CD8-positive, alpha-beta memory T cell (primary cell): ENCODE data around the gene TSPAN10. TPM values are rescaled to one million over a fixed set of nuclear protein-coding genes. Genes with fewer than 3 reads are reported as not detected.
"Not testable (repeated sequence)": the region's sequence is repeated elsewhere in the genome, so short reads cannot be mapped to it uniquely, and the experiment has no call there.

ENCODE experiments used
- CTCF ChIA-PET: fragments of 350-600 bp; sonication (Branson Sonifier 250); formaldehyde crosslinking; loops from one replicate; lab custom pipeline; 2021; ENCODE audit warnings: antibody characterized with exemption; lab: Charles Lee
- POLR2A ChIA-PET: fragments of 350-600 bp; sonication (Branson Sonifier 250); formaldehyde crosslinking; loops from one replicate; lab custom pipeline; 2021; ENCODE audit warnings: antibody characterized with exemption; lab: Charles Lee
- DNase-seq, 5 donors: peaks; one replicate each; pipeline versions ENCODE4 v3.0.0 to v3.0.0-alpha.2; 2020 to 2022; ENCODE audit warnings: mixed read lengths in 1 of 5
- H3K27ac ChIP-seq: one replicate; pipeline ENCODE4 v1.7.0; 2013; ENCODE audit warnings: low read depth, mild to moderate bottlenecking, low read length, moderate library complexity
- H3K27me3 ChIP-seq: 2 replicates; pipeline ENCODE4 v1.7.0; 2013; ENCODE audit warnings: low read length, mild to moderate bottlenecking; ENCODE audit not compliant: insufficient read depth, poor library complexity, severe bottlenecking
- H3K36me3 ChIP-seq: 2 replicates; pipeline ENCODE4 v1.7.0; 2013; ENCODE audit warnings: mild to moderate bottlenecking, low read length, moderate library complexity; ENCODE audit not compliant: insufficient read depth
- H3K4me1 ChIP-seq: 2 replicates; pipeline ENCODE4 v1.7.0; 2013; ENCODE audit warnings: mild to moderate bottlenecking, low read length, moderate library complexity; ENCODE audit not compliant: insufficient read depth
- H3K4me3 ChIP-seq: 2 replicates; pipeline ENCODE4 v1.7.0; 2013; ENCODE audit warnings: mild to moderate bottlenecking, low read length
- H3K9me3 ChIP-seq: 2 replicates; pipeline ENCODE4 v1.7.0; 2013; ENCODE audit warnings: mild to moderate bottlenecking, low read length
- H3K27ac Mint-ChIP-seq, 8 donors: one replicate each; pipeline ENCODE4 v1.8.0; 2020 to 2021; ENCODE audit warnings: mixed read lengths in 8 of 8, mild to moderate bottlenecking in 6 of 8, inconsistent platforms in 3 of 8, moderate library complexity in 3 of 8
- H3K27me3 Mint-ChIP-seq, 2 donors: one replicate each; pipeline ENCODE4 v1.8.0; 2020 to 2021; ENCODE audit warnings: mixed read lengths in 2 of 2, mild to moderate bottlenecking in 1 of 2, moderate library complexity in 1 of 2
- H3K36me3 Mint-ChIP-seq, 3 donors: one replicate each; pipeline ENCODE4 v1.8.0; 2020 to 2021; ENCODE audit warnings: mixed read lengths in 3 of 3, inconsistent platforms in 1 of 3, mild to moderate bottlenecking in 1 of 3
- H3K4me1 Mint-ChIP-seq, 3 donors: one replicate each; pipeline ENCODE4 v1.8.0; 2020 to 2021; ENCODE audit warnings: mixed read lengths in 3 of 3, inconsistent platforms in 1 of 3, mild to moderate bottlenecking in 1 of 3
- H3K4me3 Mint-ChIP-seq, 7 donors: one replicate each; pipeline ENCODE4 v1.8.0; 2020 to 2021; ENCODE audit warnings: mixed read lengths in 7 of 7, mild to moderate bottlenecking in 6 of 7, moderate library complexity in 4 of 7, inconsistent platforms in 2 of 7
- H3K9me3 Mint-ChIP-seq, 5 donors: one replicate each; pipeline ENCODE4 v1.8.0; 2020 to 2022; ENCODE audit warnings: mixed read lengths in 5 of 5, mild to moderate bottlenecking in 3 of 5, moderate library complexity in 2 of 5, inconsistent platforms in 1 of 5
- polyA plus RNA-seq: library from polyadenylated mRNA; unstranded; fragments of 300-500 nt; fragmentation: Illumina TruSeq; gene quantifications from one replicate; pipeline ENCODE4 v1.2.3, GENCODE V29; 2021
- total RNA-seq, 2 experiments: library from RNA; stranded (reverse); gene quantifications; one replicate each; pipeline ENCODE4 v1.2.3, GENCODE V29; 2021

The TSPAN10 gene
- total and polyA plus RNA-seq, 3 experiments from 2014 or later, result 0.31 to 0.49 (median 0.31) TPM

DNA sequence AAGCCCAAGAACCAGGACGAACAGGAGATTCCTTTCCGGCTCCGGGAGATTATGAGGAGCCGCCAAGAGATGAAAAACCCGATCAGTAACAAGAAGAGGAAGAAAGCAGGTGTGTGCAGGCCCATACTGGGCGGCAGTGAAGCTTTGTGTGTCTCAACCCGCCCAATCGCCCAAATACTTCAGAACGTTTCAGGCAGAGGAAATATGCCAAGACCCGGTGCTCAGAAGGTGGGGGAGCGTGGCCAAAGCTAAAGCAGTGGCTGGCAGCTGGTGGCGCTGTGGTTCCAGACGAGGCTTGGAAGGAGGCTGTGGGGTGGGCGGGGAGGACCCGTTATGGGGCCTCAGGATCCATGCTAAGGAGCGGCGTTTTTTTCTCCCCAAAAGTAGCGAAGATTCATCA lies 30.8 kb downstream of the TSPAN10 start:
- H3K27me3 ChIP-seq, result no peaks in the 10 kb centered on the region
- POLR2A ChIA-PET, result interaction anchor here (0.6 to 1.5 kb wide), 2 partner anchors 16 to 55 kb away, joined by 3 to 5 read pairs; partner anchors contain the start of genes ARL16 and HGS
- Mint-ChIP-seq H3K4me3 (peak overlapping the region; percentile 71 to 99 (median 94)), H3K27ac (peak overlapping the region in 6 of 8 donors; percentile 23 to 88 (median 71)), H3K36me3 (peaks cover 0 to 56% (median 6%) of the 10 kb centered on the region in 3 donors), H3K4me1 (peaks cover 23 to 46% (median 38%) of the 10 kb centered on the region in 3 donors), H3K9me3 (no peaks in the 10 kb centered on the region), H3K27me3 (no peaks in the 10 kb centered on the region)
- no peak overlapping the region for H3K27ac ChIP-seq
- H3K4me1 ChIP-seq, result peaks cover 45% of the 10 kb centered on the region
- no peak for DNase-seq
- H3K4me3 ChIP-seq, result no peak overlapping the region
- H3K9me3 ChIP-seq, result no peaks in the 10 kb centered on the region
- peaks cover 26% of the 10 kb centered on the region for H3K36me3 ChIP-seq
- CTCF ChIA-PET, result interaction anchor here (1.2 kb wide), 1 partner anchor 17 kb away, joined by 3 read pairs; no protein-coding TSS in a partner anchor

DNA sequence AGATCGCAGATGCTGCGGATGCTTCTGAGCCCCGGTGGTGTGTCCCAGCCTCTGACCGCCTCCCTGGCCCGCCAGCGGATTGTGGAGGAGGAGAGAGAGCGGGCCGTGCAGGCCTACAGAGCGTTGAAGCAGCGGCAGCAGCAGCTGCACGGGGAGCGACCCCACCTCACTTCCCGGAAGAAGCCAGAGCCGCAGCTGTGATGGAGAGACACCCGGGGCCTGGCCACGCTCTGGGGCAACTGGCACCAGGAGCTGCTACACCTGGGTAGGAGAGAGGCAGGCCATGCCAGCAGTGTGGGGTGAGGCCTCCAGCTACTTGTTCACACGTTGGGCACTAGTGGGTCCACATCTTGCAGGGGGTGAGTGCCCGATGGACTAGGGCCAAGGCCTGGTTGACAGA lies 35.5 kb downstream of the TSPAN10 start:
- peaks cover 9% of the 10 kb centered on the region for H3K4me1 ChIP-seq
- H3K27ac ChIP-seq, result no peak overlapping the region
- no peak for DNase-seq
- H3K9me3 Mint-ChIP-seq, result no peaks in the 10 kb centered on the region
- H3K4me3 Mint-ChIP-seq, result no peak overlapping the region
- CTCF ChIA-PET, result no interaction called here
- peak overlapping the region in 1 of 8 donors; percentile 66 for H3K27ac Mint-ChIP-seq
- POLR2A ChIA-PET, result no interaction called here
- H3K9me3 ChIP-seq, result no peaks in the 10 kb centered on the region
- no peak overlapping the region for H3K4me3 ChIP-seq
- peaks cover 28% of the 10 kb centered on the region for H3K36me3 ChIP-seq
- H3K27me3 Mint-ChIP-seq, result no peaks in the 10 kb centered on the region
- H3K27me3 ChIP-seq, result no peaks in the 10 kb centered on the region
- peaks cover 0 to 61% (median 4%) of the 10 kb centered on the region in 3 donors for H3K36me3 Mint-ChIP-seq
- H3K4me1 Mint-ChIP-seq, result peaks cover 16 to 21% (median 16%) of the 10 kb centered on the region in 3 donors

DNA sequence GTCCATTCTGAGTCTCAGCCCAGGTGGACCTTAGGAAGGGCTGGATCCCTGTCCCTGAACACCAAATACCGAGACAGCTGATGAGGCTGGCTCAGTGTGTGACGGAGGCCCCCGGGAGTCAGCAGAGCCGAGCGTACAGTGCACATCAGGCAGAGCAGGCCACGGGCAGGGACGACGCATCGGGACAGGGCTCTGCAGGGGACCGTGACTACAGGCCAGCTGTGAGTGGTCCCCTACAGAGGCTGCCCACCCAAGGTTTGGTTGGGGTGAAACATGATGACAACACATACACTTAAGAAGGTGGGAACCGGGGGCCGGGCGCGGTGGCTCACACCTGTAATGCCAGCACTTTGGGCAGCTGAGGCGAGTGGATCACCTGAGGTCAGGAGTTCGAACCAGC lies 36.0 kb downstream of the TSPAN10 start:
- no peaks in the 10 kb centered on the region for H3K27me3 Mint-ChIP-seq
- no peaks in the 10 kb centered on the region for H3K9me3 Mint-ChIP-seq
- peak overlapping the region in 1 of 8 donors; percentile 20 for H3K27ac Mint-ChIP-seq
- Histone ChIP-seq H3K27ac (no peak overlapping the region), H3K9me3 (no peaks in the 10 kb centered on the region), H3K36me3 (peaks cover 28% of the 10 kb centered on the region), H3K27me3 (no peaks in the 10 kb centered on the region), H3K4me1 (peaks cover 4% of the 10 kb centered on the region), H3K4me3 (no peak overlapping the region)
- ChIA-PET CTCF (no interaction called here), POLR2A (no interaction called here)
- H3K36me3 Mint-ChIP-seq, result peaks cover 0 to 56% (median 1%) of the 10 kb centered on the region in 3 donors
- no peak overlapping the region for H3K4me3 Mint-ChIP-seq
- no peak for DNase-seq
- H3K4me1 Mint-ChIP-seq, result peaks cover 11 to 17% (median 11%) of the 10 kb centered on the region in 3 donors

DNA sequence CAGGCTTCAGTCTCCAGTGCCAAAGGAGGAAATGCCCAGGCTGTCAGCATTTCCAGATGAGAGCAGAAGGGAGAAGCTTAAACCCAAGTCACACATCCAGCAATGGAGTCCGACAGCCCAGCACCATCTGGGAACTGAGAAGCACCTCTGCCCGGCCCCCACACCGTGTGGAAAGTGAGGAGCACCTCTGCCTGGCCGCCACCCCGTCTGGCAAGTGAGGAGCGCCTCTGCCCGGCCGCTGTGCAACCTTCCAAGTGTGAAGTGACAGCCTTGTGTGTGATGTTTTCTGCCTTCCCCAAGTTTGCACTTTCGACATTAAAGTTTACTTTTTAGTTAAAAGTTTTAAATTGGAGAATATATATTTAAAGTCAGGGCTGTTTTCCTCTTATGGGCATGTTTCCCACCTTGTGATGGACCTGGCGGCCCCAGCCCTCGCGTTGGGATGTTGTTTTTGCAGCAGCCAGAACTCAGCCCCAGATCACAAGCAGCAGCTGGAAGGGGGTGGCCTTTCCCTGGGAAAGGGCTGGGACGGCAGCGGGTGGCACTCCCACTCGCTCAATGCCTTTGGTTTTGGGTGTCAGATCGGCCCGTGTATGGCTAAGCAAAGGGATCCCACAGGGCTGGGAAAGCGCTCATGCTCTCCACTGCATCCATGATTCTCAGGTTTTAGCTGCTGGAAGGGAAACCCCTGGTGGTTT lies 36.7 kb downstream of the TSPAN10 start:
- Histone ChIP-seq H3K9me3 (no peaks in the 10 kb centered on the region), H3K27ac (no peak overlapping the region), H3K4me3 (no peak overlapping the region), H3K4me1 (no peaks in the 10 kb centered on the region), H3K27me3 (no peaks in the 10 kb centered on the region), H3K36me3 (peaks cover 28% of the 10 kb centered on the region)
- Mint-ChIP-seq H3K9me3 (no peaks in the 10 kb centered on the region), H3K27me3 (no peaks in the 10 kb centered on the region), H3K27ac (peak overlapping the region in 2 of 8 donors; percentile 20 to 54), H3K4me1 (peaks cover 5 to 9% (median 7%) of the 10 kb centered on the region in 3 donors), H3K4me3 (no peak overlapping the region), H3K36me3 (peaks cover 0 to 50% (median 0%) of the 10 kb centered on the region in 3 donors)
- ChIA-PET CTCF (no interaction called here), POLR2A (interaction anchor here (1.7 kb wide), 1 partner anchor 10 kb away, joined by 4 read pairs; the partner anchor contains the start of genes ARL16 and HGS)
- no peak for DNase-seq

DNA sequence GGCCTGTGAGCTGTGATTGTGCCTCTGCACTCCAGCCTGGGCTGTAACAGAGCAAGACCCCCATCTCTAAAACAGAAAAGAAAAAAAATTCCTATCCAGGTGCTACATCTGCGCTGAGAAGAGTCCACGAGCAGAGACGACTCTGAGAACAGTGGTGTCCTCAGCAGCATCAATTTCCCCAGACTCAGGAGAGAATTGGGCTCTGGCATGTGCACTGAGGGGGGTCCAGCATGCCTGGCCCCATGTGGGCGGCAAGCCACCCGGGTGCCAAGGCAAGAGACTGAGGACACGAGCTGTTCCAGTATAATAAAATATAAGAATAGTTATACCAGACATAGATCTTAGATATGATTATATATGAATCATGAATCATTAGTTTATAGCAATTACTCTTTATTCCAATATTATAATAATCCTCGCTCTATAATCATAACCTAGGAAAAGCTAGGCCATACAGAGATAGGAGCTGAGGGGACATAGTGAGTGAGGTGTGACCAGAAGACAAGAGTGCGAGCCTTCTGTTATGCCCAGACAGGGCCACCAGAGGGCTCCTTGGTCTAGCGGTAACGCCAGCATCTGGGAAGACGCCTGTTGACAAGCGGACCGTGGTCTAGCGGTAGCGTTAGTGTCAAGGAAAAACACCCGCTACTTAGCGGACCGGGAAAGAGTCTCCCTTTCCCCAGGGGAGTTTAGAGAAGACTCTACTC lies 38.7 kb downstream of the TSPAN10 start:
- Mint-ChIP-seq H3K27ac (peak overlapping the region in 1 of 8 donors; percentile 48), H3K4me3 (peak overlapping the region in 1 of 7 donors; percentile 48), H3K36me3 (peaks cover 0 to 45% (median 0%) of the 10 kb centered on the region in 3 donors)
- H3K27me3 ChIP-seq, H3K27me3 Mint-ChIP-seq, H3K4me1 ChIP-seq, H3K9me3 Mint-ChIP-seq, H3K9me3 ChIP-seq, H3K4me1 Mint-ChIP-seq, H3K27ac ChIP-seq, H3K4me3 ChIP-seq: not testable (repeated sequence)
- CTCF ChIA-PET, result interaction anchor here (1.0 to 1.1 kb wide), 2 partner anchors 17 to 1102 kb away, joined by 3 read pairs; no protein-coding TSS in a partner anchor
- peak in 1 of 5 donors; percentile 33 for DNase-seq
- H3K36me3 ChIP-seq, result peaks cover 18% of the 10 kb centered on the region
- POLR2A ChIA-PET, result interaction anchor here (1.7 kb wide), 1 partner anchor 8 kb away, joined by 4 read pairs; the partner anchor contains the start of genes ARL16 and HGS

DNA sequence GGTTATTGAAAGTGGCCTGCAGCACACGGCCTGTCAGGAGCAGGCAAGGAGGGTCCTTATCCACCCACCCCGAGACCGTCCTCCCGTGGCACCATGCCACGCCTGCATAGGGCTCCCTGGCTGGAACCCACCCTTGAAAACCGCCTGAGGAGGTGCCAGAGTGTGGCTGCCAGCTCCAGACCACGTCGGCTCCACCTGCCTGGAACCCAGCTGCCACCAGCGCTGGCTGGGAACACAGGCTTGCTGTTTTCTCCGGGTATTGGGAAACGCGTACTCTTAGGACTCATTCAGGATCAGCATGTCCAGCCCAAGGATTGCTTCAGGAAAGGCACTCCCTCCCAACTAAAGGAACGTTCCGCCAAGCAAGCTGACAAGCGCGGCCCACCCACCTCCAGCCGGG lies 39.9 kb downstream of the TSPAN10 start:
- POLR2A ChIA-PET, result interaction anchor here (1.1 kb wide), 1 partner anchor 10 kb away, joined by 4 read pairs; the partner anchor contains the start of genes CCDC137 and OXLD1
- Mint-ChIP-seq H3K27ac (no peak overlapping the region), H3K36me3 (peaks cover 0 to 42% (median 0%) of the 10 kb centered on the region in 3 donors), H3K4me1 (peaks cover 5 to 9% (median 7%) of the 10 kb centered on the region in 3 donors), H3K9me3 (no peaks in the 10 kb centered on the region), H3K27me3 (no peaks in the 10 kb centered on the region), H3K4me3 (no peak overlapping the region)
- Histone ChIP-seq H3K4me1 (no peaks in the 10 kb centered on the region), H3K4me3 (no peak overlapping the region), H3K27ac (no peak overlapping the region), H3K27me3 (no peaks in the 10 kb centered on the region), H3K9me3 (no peaks in the 10 kb centered on the region), H3K36me3 (peaks cover 9% of the 10 kb centered on the region)
- DNase-seq, result no peak
- CTCF ChIA-PET, result no interaction called here

DNA sequence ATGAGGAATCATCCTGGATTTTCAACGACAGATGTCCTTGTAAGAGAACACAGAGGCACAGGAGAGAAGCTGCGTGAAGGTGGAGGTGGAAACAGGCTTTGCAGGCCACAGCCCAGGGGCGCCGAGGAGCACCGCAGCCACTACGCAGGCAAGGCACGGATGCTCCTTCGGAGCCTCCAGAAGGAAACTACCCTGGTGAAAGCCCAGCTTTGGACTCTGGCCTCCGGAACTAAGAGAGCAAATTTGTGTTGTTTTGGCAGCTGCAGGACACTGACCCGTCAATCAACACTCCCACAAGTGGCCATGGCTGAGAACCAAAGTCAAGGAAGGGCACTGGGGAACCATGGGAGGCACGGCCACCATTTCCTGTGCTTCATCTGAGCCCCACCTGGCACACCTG lies 43.2 kb downstream of the TSPAN10 start:
- no peak for DNase-seq
- H3K4me1 Mint-ChIP-seq, result peaks cover 22 to 33% (median 26%) of the 10 kb centered on the region in 3 donors
- Histone ChIP-seq H3K27ac (no peak overlapping the region), H3K4me1 (peaks cover 17% of the 10 kb centered on the region), H3K4me3 (no peak overlapping the region), H3K9me3 (no peaks in the 10 kb centered on the region), H3K27me3 (no peaks in the 10 kb centered on the region), H3K36me3 (no peaks in the 10 kb centered on the region)
- no peaks in the 10 kb centered on the region for H3K9me3 Mint-ChIP-seq
- H3K27ac Mint-ChIP-seq, result peak overlapping the region in 1 of 8 donors; percentile 63
- CTCF ChIA-PET, result no interaction called here
- peak overlapping the region in 2 of 7 donors; percentile 15 to 85 for H3K4me3 Mint-ChIP-seq
- POLR2A ChIA-PET, result no interaction called here
- H3K36me3 Mint-ChIP-seq, result peaks cover 0 to 27% (median 0%) of the 10 kb centered on the region in 3 donors
- H3K27me3 Mint-ChIP-seq, result peaks cover 0 to 3% of the 10 kb centered on the region in 2 donors
